Sigmoid colon (tissue), 7 donors: ENCODE results near the gene OR52E6. TPM values are rescaled to one million over a fixed set of nuclear protein-coding genes. Genes with fewer than 3 reads are reported as not detected.

ENCODE experiments used
- DNase-seq: peaks from one replicate; pipeline ENCODE4 v3.0.0-alpha.2; 2019
- H3K27ac ChIP-seq, 4 donors: fragments of 200-600 bp; sonication (generic); one replicate each; pipeline ENCODE4 v1.5.1; 2016 to 2019; ENCODE audit warnings: mild to moderate bottlenecking in 1 of 4
- H3K27me3 ChIP-seq, 3 donors: fragments of 200-600 bp; sonication (generic); one replicate each; pipeline ENCODE4 v1.5.1; 2019; ENCODE audit warnings: mild to moderate bottlenecking in 1 of 3
- H3K36me3 ChIP-seq, 4 donors: fragments of 200-600 bp; sonication (generic); one replicate each; pipeline ENCODE4 v1.5.1; 2016 to 2019
- H3K4me1 ChIP-seq, 4 donors: fragments of 200-600 bp; sonication (generic); one replicate each; pipeline ENCODE4 v1.5.1; 2017 to 2019
- H3K4me3 ChIP-seq, 4 donors: fragments of 200-600 bp; sonication (generic); one replicate each; pipeline ENCODE4 v1.5.1; 2017 to 2019; ENCODE audit warnings: mild to moderate bottlenecking in 2 of 4, moderate library complexity in 1 of 4
- H3K9me3 ChIP-seq, 4 donors: fragments of 200-600 bp in 3 of 4; sonication (generic) in 3 of 4; one replicate each; pipeline versions ENCODE4 v1.5.1 to v1.6.1; 2013 to 2019
- CTCF ChIP-seq, 4 experiments: fragments of 450-650 bp in 3 of 4; fragments of 200-600 bp in 1 of 4; IDR thresholded peaks; one replicate each; pipeline ENCODE4 v1.5.1; 2016 to 2019; ENCODE audit warnings: antibody characterized with exemption in 4 of 4, mild to moderate bottlenecking in 3 of 4, moderate library complexity in 2 of 4
- EP300 ChIP-seq, 4 donors: sonication (generic); formaldehyde crosslinking; IDR thresholded peaks; one replicate each; pipeline ENCODE4 v1.6.1; 2017; ENCODE audit warnings: antibody characterized with exemption in 4 of 4
- POLR2A ChIP-seq, 2 donors: fragments of 450-650 bp; IDR thresholded peaks; one replicate each; pipeline ENCODE4 v1.6.1; 2016; ENCODE audit warnings: antibody characterized with exemption in 2 of 2, mild to moderate bottlenecking in 2 of 2, moderate library complexity in 2 of 2
- POLR2AphosphoS5 ChIP-seq, 4 donors: sonication (generic); formaldehyde crosslinking; IDR thresholded peaks; one replicate each; pipeline ENCODE4 v1.6.1; 2017; ENCODE audit warnings: antibody characterized with exemption in 4 of 4
- WGBS, 2 donors: extraction: QIAGEN DNeasy Blood & Tissue Kit; methylation state at CpG; one replicate each; pipeline ENCODE4 v1.1.7; 2013; 5-methylcytosine and 5-hydroxymethylcytosine counted together
- intact Hi-C: fragments of 100-400 bp; cut with DNase I; formaldehyde crosslinking; loops from one replicate; pipeline ENCODE4 v1.15.1; 2023
- polyA plus RNA-seq, 3 donors: library from polyadenylated mRNA; stranded (reverse); fragments of 200-250 nt; gene quantifications; one replicate each; pipeline ENCODE4 v1.2.3, GENCODE V29; 2013
- total RNA-seq, 4 donors: library from RNA; depleted of rRNA; stranded (reverse); fragments of >200 nt; gene quantifications; one replicate each; pipeline ENCODE4 v1.1.0, GENCODE V29; 2016
- donor health status: healthy with polysubstance abuse.
- donor health status: Bipolar disorder and iron deficiency.
- donor health status: healthy.

The OR52E6 gene
- total and polyA plus RNA-seq, 7 donors, result not detected

- peak within 1 kb of the TSS in 3 of 4 donors; percentile 33 to 43 (median 41) for H3K4me3 ChIP-seq
- peaks cover 0 to 4% (median 0%) of the 10 kb centered on the region in 3 donors for H3K27me3 ChIP-seq
- intact Hi-C loops, result loop anchor here (2.0 to 5.0 kb wide), 3 partner anchors 126 to 686 kb away; no protein-coding TSS in a partner anchor
- H3K36me3 ChIP-seq, result no peaks in the 10 kb centered on the region
- peak; percentile 61 to 79 (median 72) for TF ChIP-seq CTCF (IDR thresholded peaks at IDR 0.05)
- TF ChIP-seq EP300 (IDR thresholded peaks at IDR 0.05), result no peak
- H3K4me1 ChIP-seq, result peaks cover 0 to 13% (median 6%) of the 10 kb centered on the region in 4 donors
- 6 to 9% methylated on average over 24 of the region's 24 CpGs for WGBS, 2 donors
- peak; percentile 80 for DNase-seq
- no peaks in the 10 kb centered on the region for H3K9me3 ChIP-seq
- no peak within 1 kb of the TSS for H3K27ac ChIP-seq
These were observed 33.1 kb downstream of the OR52E6 start, which contains the start of gene OR52N2 for GRCh38 chr11:5808500-5809121. TSS of gene OR52N2 (plus strand) at chr11:5808924. CDS start at chr11:5820336, 11,412 bp downstream.

GRCh38 chr11:5807580-5807979 is 34.1 kb downstream of the OR52E6 start:
- no peak overlapping the region for H3K27ac ChIP-seq
- H3K27me3 ChIP-seq, result peaks cover 0 to 4% (median 0%) of the 10 kb centered on the region in 3 donors
- intact Hi-C loops, result loop anchor here (5.0 kb wide), 2 partner anchors 125 to 685 kb away; no protein-coding TSS in a partner anchor
- DNase-seq, result no peak
- TF ChIP-seq POLR2AphosphoS5 (IDR thresholded peaks at IDR 0.05) (no peak), POLR2A (IDR thresholded peaks at IDR 0.05) (no peak), EP300 (IDR thresholded peaks at IDR 0.05) (no peak), CTCF (IDR thresholded peaks at IDR 0.05) (no peak)
- no peaks in the 10 kb centered on the region for H3K36me3 ChIP-seq
- WGBS, 2 donors, result 76 to 79% methylated on average over 10 of the region's 10 CpGs
- H3K9me3 ChIP-seq, result no peaks in the 10 kb centered on the region
- no peak overlapping the region for H3K4me3 ChIP-seq
- H3K4me1 ChIP-seq, result peaks cover 0 to 13% (median 6%) of the 10 kb centered on the region in 4 donors

GRCh38 chr11:5803982-5804381 is 37.7 kb downstream of the OR52E6 start:
- Histone ChIP-seq H3K9me3 (no peaks in the 10 kb centered on the region), H3K27ac (no peak overlapping the region), H3K36me3 (no peaks in the 10 kb centered on the region), H3K27me3 (peaks cover 0 to 4% (median 0%) of the 10 kb centered on the region in 3 donors), H3K4me3 (no peak overlapping the region), H3K4me1 (peaks cover 0 to 9% (median 6%) of the 10 kb centered on the region in 4 donors)
- intact Hi-C loops, result no loop called here
- no peak for DNase-seq
- WGBS, 2 donors, result 94 to 95% methylated on average over 5 of the region's 5 CpGs
- TF ChIP-seq POLR2A (IDR thresholded peaks at IDR 0.05), result no peak
- TF ChIP-seq CTCF (IDR thresholded peaks at IDR 0.05), result no peak
- no peak for TF ChIP-seq POLR2AphosphoS5 (IDR thresholded peaks at IDR 0.05)
- TF ChIP-seq EP300 (IDR thresholded peaks at IDR 0.05), result no peak

GRCh38 chr11:5796541-5796940 is 45.2 kb downstream of the OR52E6 start:
- no peaks in the 10 kb centered on the region for H3K36me3 ChIP-seq
- H3K27me3 ChIP-seq, result no peaks in the 10 kb centered on the region
- H3K9me3 ChIP-seq, result peaks cover 0 to 2% (median 0%) of the 10 kb centered on the region in 4 donors
- 89 to 94% methylated on average over 6 of the region's 6 CpGs for WGBS, 2 donors
- H3K27ac ChIP-seq, result no peak overlapping the region
- intact Hi-C loops, result no loop called here
- no peak overlapping the region for H3K4me3 ChIP-seq
- no peaks in the 10 kb centered on the region for H3K4me1 ChIP-seq
- TF ChIP-seq POLR2A (IDR thresholded peaks at IDR 0.05) (no peak), EP300 (IDR thresholded peaks at IDR 0.05) (no peak), CTCF (IDR thresholded peaks at IDR 0.05) (no peak), POLR2AphosphoS5 (IDR thresholded peaks at IDR 0.05) (no peak)
- no peak for DNase-seq
